HAP-1 (cell line): Measurements from ENCODE around the gene TMEM164.

Source experiments
- DNase-seq, 2 experiments: peaks; one replicate each; pipeline ENCODE4 v3.0.0-alpha.2; 2016 to 2020; ENCODE audit warnings: low spot score in 2 of 2
- H3K27me3 ChIP-seq: fragments of 250-450 bp; sonication (Bioruptor Pico); 2 replicates; pipeline ENCODE4 v1.5.1; 2020; ENCODE audit warnings: low read depth, mild to moderate bottlenecking, moderate library complexity
- H3K36me3 ChIP-seq: fragments of 250-450 bp; sonication (Bioruptor Pico); replicated peaks from 2 replicates; pipeline ENCODE4 v1.5.1; 2020; ENCODE audit warnings: mild to moderate bottlenecking
- H3K4me1 ChIP-seq: fragments of 250-450 bp; sonication (Bioruptor Pico); 2 replicates; pipeline ENCODE4 v1.5.1; 2020; ENCODE audit warnings: mild to moderate bottlenecking
- H3K4me3 ChIP-seq: fragments of 250-450 bp; sonication (Bioruptor Pico); 2 replicates; pipeline ENCODE4 v1.5.1; 2020; ENCODE audit warnings: mild to moderate bottlenecking, moderate library complexity
- H3K9me3 ChIP-seq: fragments of 250-450 bp; sonication (Bioruptor Pico); 2 replicates; pipeline ENCODE4 v1.5.1; 2020; ENCODE audit warnings: mild to moderate bottlenecking, moderate library complexity
- in situ Hi-C: fragments of 300-500 bp; cut with MboI; formaldehyde crosslinking; loops from 3 replicates; pipeline ENCODE4 v1.14.3; 2020; ENCODE audit warnings: low sequenced_read_pairs, inconsistent platforms, mixed read lengths

The TMEM164 gene

GRCh38 chrX:110086916-110087484, 84.1 kb downstream of the TMEM164 start:
- Histone ChIP-seq H3K36me3 (no peaks in the 10 kb centered on the region), H3K9me3 (no peaks in the 10 kb centered on the region), H3K4me3 (no peak overlapping the region), H3K27me3 (no peaks in the 10 kb centered on the region), H3K4me1 (no peaks in the 10 kb centered on the region)
- in situ Hi-C loops, result no loop called here
- no peak for DNase-seq

- no peaks in the 10 kb centered on the region for H3K27me3 ChIP-seq
- H3K4me3 ChIP-seq, result no peak overlapping the region
- H3K36me3 ChIP-seq, result no peaks in the 10 kb centered on the region
- DNase-seq, result no peak
- no peaks in the 10 kb centered on the region for H3K4me1 ChIP-seq
- in situ Hi-C loops, result no loop called here
- H3K9me3 ChIP-seq, result no peaks in the 10 kb centered on the region
Measured at GRCh38 chrX:110087485-110088356, 84.8 kb downstream of the TMEM164 start.

DNA sequence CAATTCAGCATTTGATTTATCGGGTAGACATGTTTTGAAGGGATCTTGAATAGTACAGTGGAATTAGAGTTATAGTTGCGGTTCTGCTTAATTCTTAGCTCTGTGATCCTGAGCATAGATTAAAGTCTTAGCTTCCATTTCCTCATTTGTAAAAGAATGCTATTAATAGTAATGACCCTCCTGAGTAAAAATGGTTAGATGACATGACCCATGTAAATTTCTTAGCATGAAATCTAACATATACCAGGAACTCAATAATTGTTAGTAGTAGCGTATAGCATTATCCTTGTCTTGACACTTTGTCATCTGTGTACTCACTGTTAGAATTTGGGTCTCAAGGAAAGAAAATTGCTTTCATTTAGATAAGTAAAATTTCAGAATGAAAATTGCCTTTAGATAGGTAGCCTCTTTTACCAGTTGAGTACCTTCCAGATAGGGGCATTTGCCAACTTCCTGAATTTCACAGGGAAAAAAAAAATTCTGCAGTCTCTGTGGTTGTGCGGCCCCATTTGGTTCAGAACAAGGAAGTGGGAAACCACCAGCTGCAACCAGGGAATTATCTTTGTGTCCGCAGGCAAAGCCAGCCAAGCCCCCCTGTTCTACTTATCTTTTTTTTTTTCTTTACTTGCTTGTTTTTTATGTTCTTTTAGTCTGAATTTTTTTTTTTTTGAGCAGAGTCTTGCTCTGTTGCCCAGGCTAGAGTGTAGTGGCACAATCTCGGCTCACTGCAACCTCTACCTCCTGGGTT, 86.9 kb downstream of the TMEM164 start:
- Histone ChIP-seq H3K4me3 (no peak overlapping the region), H3K4me1 (no peaks in the 10 kb centered on the region), H3K27me3 (no peaks in the 10 kb centered on the region), H3K9me3 (no peaks in the 10 kb centered on the region), H3K36me3 (no peaks in the 10 kb centered on the region)
- DNase-seq, result no peak
- in situ Hi-C loops, result no loop called here

GRCh38 chrX:110097920-110098319, 95.0 kb downstream of the TMEM164 start:
- DNase-seq, result no peak
- Histone ChIP-seq H3K9me3 (no peaks in the 10 kb centered on the region), H3K27me3 (no peaks in the 10 kb centered on the region), H3K4me1 (peaks cover 20% of the 10 kb centered on the region), H3K4me3 (no peak overlapping the region), H3K36me3 (no peaks in the 10 kb centered on the region)
- in situ Hi-C loops, result no loop called here

- in situ Hi-C loops, result no loop called here
- Histone ChIP-seq H3K4me1 (peaks cover 16% of the 10 kb centered on the region), H3K36me3 (no peaks in the 10 kb centered on the region), H3K27me3 (no peaks in the 10 kb centered on the region), H3K4me3 (no peak overlapping the region), H3K9me3 (no peaks in the 10 kb centered on the region)
- no peak for DNase-seq
Measured at GRCh38 chrX:110103344-110103743, 100.4 kb downstream of the TMEM164 start.

- DNase-seq, result no peak
- H3K36me3 ChIP-seq, result no peaks in the 10 kb centered on the region
- H3K4me3 ChIP-seq, result no peak overlapping the region
- no peaks in the 10 kb centered on the region for H3K9me3 ChIP-seq
- no peaks in the 10 kb centered on the region for H3K27me3 ChIP-seq
- H3K4me1 ChIP-seq, result peaks cover 18% of the 10 kb centered on the region
- in situ Hi-C loops, result no loop called here
Measured at GRCh38 chrX:110104078-110104477, 101.2 kb downstream of the TMEM164 start.

DNA sequence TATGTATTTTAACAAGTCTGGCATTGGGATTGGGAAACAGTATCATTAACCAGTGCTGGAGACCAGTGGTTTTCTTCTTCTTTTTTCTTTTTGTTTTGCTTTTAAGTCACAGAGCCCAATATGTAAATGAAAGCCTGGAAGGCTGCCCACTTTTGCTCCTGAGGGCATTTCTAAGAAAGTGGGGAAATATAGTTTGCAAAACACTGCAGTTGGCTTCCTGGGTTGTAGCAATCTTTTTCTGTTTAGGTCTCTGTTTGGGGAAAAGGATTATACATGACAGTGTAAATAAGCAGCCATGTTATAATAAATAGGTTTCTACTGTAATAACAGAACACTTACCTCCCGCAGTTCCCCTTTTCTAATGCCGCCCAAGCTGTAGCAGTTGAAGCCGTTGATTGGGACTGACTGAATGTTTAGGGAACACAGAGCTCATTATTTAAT, 105.5 kb downstream of the TMEM164 start:
- no peaks in the 10 kb centered on the region for H3K9me3 ChIP-seq
- peak; percentile 47 to 51 for DNase-seq
- H3K4me1 ChIP-seq, result peaks cover 10% of the 10 kb centered on the region
- in situ Hi-C loops, result no loop called here
- no peak overlapping the region for H3K4me3 ChIP-seq
- H3K27me3 ChIP-seq, result no peaks in the 10 kb centered on the region
- no peaks in the 10 kb centered on the region for H3K36me3 ChIP-seq

DNA sequence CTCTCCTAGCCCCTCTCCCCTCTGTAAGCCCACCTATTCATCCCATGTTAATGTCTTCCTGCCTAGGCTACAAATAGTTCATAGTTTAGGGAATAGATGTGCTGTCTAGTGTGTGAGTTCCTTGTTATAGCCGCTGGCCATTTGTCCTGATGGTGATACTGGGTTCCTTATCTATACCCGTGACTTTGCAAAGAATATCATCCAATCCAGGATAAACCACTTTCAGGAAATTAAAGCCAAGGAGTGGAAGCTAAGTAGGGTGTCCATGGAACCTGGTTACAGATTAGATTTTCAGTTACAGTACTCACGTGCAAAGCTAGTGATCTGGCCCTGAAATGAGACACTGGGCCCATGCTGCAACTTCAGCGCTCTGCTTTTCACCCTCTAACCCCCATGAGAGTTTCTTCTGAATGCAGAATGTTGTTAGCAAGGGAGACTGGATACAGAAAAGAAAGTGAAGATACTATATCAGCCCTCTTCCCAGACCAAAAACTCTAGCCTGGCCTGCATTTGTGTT, 111.4 kb downstream of the TMEM164 start:
- no peaks in the 10 kb centered on the region for H3K9me3 ChIP-seq
- no peak for DNase-seq
- no peak overlapping the region for H3K4me3 ChIP-seq
- in situ Hi-C loops, result no loop called here
- no peaks in the 10 kb centered on the region for H3K36me3 ChIP-seq
- no peaks in the 10 kb centered on the region for H3K27me3 ChIP-seq
- H3K4me1 ChIP-seq, result no peaks in the 10 kb centered on the region

- H3K27me3 ChIP-seq, result no peaks in the 10 kb centered on the region
- no peaks in the 10 kb centered on the region for H3K9me3 ChIP-seq
- no peak for DNase-seq
- no peak overlapping the region for H3K4me3 ChIP-seq
- in situ Hi-C loops, result no loop called here
- peaks cover 7% of the 10 kb centered on the region; the same call in 1 of the 2 replicates for H3K4me1 ChIP-seq
- H3K36me3 ChIP-seq, result no peaks in the 10 kb centered on the region
Measured at GRCh38 chrX:110116066-110116980, 113.4 kb downstream of the TMEM164 start.

DNA sequence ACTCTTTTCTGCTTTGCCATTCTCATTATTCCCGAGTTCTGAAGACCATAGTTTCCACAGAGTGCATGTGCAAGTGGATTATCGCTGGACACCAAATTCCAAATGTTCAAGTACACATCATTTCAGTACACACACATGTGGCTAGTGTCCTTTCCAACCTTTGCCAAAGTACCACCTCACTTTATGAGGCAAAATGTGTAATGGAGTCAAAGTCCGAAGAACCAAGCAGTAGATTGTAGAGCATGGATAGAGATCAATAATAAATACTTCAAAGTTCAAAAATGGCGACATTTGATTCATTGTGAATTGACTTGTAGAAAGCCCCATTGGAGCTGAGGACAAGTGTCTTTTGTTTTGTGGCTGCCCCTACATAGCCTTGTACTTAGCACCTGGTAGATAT, 115.6 kb downstream of the TMEM164 start:
- DNase-seq, result no peak
- Histone ChIP-seq H3K9me3 (no peaks in the 10 kb centered on the region), H3K36me3 (no peaks in the 10 kb centered on the region), H3K27me3 (no peaks in the 10 kb centered on the region), H3K4me1 (peaks cover 7% of the 10 kb centered on the region; the same call in 1 of the 2 replicates), H3K4me3 (no peak overlapping the region)
- in situ Hi-C loops, result no loop called here

DNA sequence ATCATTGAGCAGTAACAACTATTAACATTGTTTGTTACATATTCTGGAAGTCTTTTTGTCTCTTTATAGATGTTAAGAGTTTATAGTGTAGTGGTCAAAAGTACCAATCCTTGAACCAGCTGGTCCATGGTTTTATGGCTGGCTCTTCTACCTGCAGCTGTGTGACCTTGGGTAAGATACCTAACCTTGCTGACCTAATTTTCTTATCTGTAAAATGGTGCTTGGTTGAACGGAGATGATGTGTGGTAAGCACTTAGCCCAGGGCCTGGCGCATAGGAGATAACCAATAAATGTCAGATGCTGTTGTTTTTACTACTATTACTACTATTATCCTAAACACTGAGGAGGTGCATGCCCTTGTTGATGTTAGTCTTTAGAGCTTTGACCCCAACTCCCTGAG, 116.6 kb downstream of the TMEM164 start:
- no peak overlapping the region for H3K4me3 ChIP-seq
- H3K4me1 ChIP-seq, result peaks cover 7% of the 10 kb centered on the region; the same call in 1 of the 2 replicates
- in situ Hi-C loops, result no loop called here
- no peaks in the 10 kb centered on the region for H3K36me3 ChIP-seq
- no peaks in the 10 kb centered on the region for H3K9me3 ChIP-seq
- no peaks in the 10 kb centered on the region for H3K27me3 ChIP-seq
- DNase-seq, result no peak

GRCh38 chrX:110120025-110120424, 117.1 kb downstream of the TMEM164 start:
- H3K27me3 ChIP-seq, result no peaks in the 10 kb centered on the region
- no peak for DNase-seq
- H3K9me3 ChIP-seq, result no peaks in the 10 kb centered on the region
- in situ Hi-C loops, result no loop called here
- H3K36me3 ChIP-seq, result no peaks in the 10 kb centered on the region
- peaks cover 7% of the 10 kb centered on the region; the same call in 1 of the 2 replicates for H3K4me1 ChIP-seq
- H3K4me3 ChIP-seq, result no peak overlapping the region

GRCh38 chrX:110123331-110123782, 120.4 kb downstream of the TMEM164 start:
- H3K36me3 ChIP-seq, result no peaks in the 10 kb centered on the region
- H3K4me3 ChIP-seq, result no peak overlapping the region
- peak in 1 of 2 experiments; percentile 55 for DNase-seq
- no peaks in the 10 kb centered on the region for H3K27me3 ChIP-seq
- H3K9me3 ChIP-seq, result no peaks in the 10 kb centered on the region
- in situ Hi-C loops, result no loop called here
- peaks cover 7% of the 10 kb centered on the region; the same call in 1 of the 2 replicates for H3K4me1 ChIP-seq
